PC-9 (cell line): ENCODE measurements around the gene SP2.

Source experiments
- EZH2 ChIP-seq: fragments of 200-600 bp; sonication (generic); IDR thresholded peaks from 2 replicates; pipeline ENCODE4 v1.8.0; 2017; ENCODE audit warnings: antibody characterized with exemption, low read depth
- TF ChIP-seq, protein P1 (sequence below): fragments of 200-600 bp; sonication (generic); conservative IDR thresholded peaks from 2 replicates; pipeline ENCODE4 v1.6.1; 2017; ENCODE audit warnings: mixed run types, antibody characterized with exemption, mild to moderate bottlenecking, moderate library complexity

DNA sequence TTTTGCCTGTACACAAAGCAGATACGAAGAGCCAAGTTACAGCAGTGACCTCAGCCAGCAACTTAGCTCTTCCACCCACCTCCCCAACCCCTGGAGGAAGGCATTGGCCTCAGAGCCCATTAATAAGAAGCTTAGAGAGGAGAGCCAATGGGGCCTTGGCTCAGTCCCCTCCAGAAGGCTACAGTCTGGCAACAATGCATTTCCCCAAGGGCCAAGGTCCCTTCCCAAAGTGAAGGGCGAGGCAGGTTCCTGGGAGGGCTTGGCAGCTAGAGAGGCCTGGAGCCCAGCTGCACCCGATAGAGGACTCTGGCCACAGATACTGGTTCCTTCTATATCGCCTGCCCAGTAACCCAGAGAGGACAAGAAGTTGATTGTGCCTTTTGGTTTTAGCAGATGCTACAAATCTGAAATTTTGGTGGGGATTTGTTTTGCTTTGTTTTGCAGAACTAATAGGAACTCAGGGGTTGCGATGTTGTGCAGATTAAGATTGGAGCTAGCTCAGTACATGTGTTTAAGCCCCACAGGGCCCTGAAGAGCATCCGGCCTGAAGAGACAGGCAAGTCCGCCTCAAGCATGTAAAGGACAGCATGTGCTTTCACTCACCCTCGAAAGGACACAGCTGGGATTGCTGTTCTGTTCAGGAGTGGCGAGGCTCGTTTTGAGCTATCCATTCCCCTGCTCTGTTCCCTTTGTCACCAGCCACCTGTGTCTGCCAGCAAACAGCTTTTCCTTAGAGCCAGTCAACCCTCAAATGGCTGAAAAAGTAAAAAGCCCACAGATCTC, 33.4 kb downstream of the SP2 start:
- TF ChIP-seq, protein P1, sequence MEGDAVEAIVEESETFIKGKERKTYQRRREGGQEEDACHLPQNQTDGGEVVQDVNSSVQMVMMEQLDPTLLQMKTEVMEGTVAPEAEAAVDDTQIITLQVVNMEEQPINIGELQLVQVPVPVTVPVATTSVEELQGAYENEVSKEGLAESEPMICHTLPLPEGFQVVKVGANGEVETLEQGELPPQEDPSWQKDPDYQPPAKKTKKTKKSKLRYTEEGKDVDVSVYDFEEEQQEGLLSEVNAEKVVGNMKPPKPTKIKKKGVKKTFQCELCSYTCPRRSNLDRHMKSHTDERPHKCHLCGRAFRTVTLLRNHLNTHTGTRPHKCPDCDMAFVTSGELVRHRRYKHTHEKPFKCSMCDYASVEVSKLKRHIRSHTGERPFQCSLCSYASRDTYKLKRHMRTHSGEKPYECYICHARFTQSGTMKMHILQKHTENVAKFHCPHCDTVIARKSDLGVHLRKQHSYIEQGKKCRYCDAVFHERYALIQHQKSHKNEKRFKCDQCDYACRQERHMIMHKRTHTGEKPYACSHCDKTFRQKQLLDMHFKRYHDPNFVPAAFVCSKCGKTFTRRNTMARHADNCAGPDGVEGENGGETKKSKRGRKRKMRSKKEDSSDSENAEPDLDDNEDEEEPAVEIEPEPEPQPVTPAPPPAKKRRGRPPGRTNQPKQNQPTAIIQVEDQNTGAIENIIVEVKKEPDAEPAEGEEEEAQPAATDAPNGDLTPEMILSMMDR: no peak
- no peak for TF ChIP-seq EZH2
